Hippocampal formation (tissue), 2 donors: ENCODE results near the gene CCNT1.

Source experiments
- DNase-seq, 2 donors: peaks; one replicate each; lab custom pipeline; 2025; lab: John Stamatoyannopoulos, UW

The CCNT1 gene

GRCh38 chr12:48640854-48641253, 75.7 kb downstream of the CCNT1 start:
- DNase-seq, result no peak

- DNase-seq, result no peak
These were observed 76.1 kb downstream of the CCNT1 start for GRCh38 chr12:48640428-48640827.
